Mesenchymal stem cell (in vitro differentiated cells and primary cell): ENCODE data around the gene MARK3.

Source experiments
- DNase-seq: peaks from one replicate; pipeline ENCODE4 v3.0.0-alpha.2; 2013
- H2AFZ ChIP-seq: one replicate; pipeline ENCODE4 v1.6.1; 2013; ENCODE audit warnings: low read depth, mild to moderate bottlenecking, control low read depth, inconsistent platforms, low read length, moderate library complexity
- H2AK5ac ChIP-seq: 2 replicates; pipeline ENCODE4 v1.6.1; 2013; ENCODE audit warnings: low read length, moderate library complexity, mild to moderate bottlenecking, inconsistent platforms; ENCODE audit not compliant: severe bottlenecking
- H2BK120ac ChIP-seq: one replicate; pipeline ENCODE4 v1.6.1; 2013; ENCODE audit warnings: low read depth, mild to moderate bottlenecking, inconsistent platforms, low read length, moderate library complexity
- H2BK12ac ChIP-seq, 2 experiments: one replicate each; pipeline ENCODE4 v1.6.1; 2013; ENCODE audit warnings: inconsistent platforms in 2 of 2, low read length in 2 of 2, mild to moderate bottlenecking in 2 of 2, moderate library complexity in 2 of 2, control low read depth in 1 of 2
- H2BK15ac ChIP-seq: one replicate; pipeline ENCODE4 v1.6.1; 2013; ENCODE audit warnings: mild to moderate bottlenecking, low read depth, inconsistent platforms; ENCODE audit not compliant: poor library complexity, severe bottlenecking
- H2BK5ac ChIP-seq: 2 replicates; pipeline ENCODE4 v1.6.1; 2013; ENCODE audit warnings: low read depth, mild to moderate bottlenecking, low read length, control low read depth, inconsistent platforms; ENCODE audit not compliant: poor library complexity, severe bottlenecking
- H3K14ac ChIP-seq, 2 experiments: one replicate each; pipeline ENCODE4 v1.6.1; 2013; ENCODE audit warnings: inconsistent platforms in 2 of 2, low read length in 2 of 2, control low read depth in 1 of 2, mild to moderate bottlenecking in 1 of 2, moderate library complexity in 1 of 2
- H3K18ac ChIP-seq, 2 experiments: one replicate each; pipeline ENCODE4 v1.6.1; 2013; ENCODE audit warnings: inconsistent platforms in 2 of 2, low read length in 2 of 2, control low read depth in 1 of 2, low read depth in 1 of 2, mild to moderate bottlenecking in 1 of 2
- H3K23ac ChIP-seq, 2 experiments: one replicate each; pipeline ENCODE4 v1.6.1; 2013; ENCODE audit warnings: inconsistent platforms in 2 of 2, low read length in 2 of 2, mild to moderate bottlenecking in 2 of 2, moderate library complexity in 2 of 2, control low read depth in 1 of 2
- H3K27ac ChIP-seq: 2 replicates; pipeline ENCODE4 v1.5.1; 2013; ENCODE audit warnings: mild to moderate bottlenecking, moderate library complexity, low read length, control low read depth, inconsistent platforms; ENCODE audit not compliant: poor library complexity, severe bottlenecking
- H3K27me3 ChIP-seq, 2 experiments: 2 replicates each; pipeline versions ENCODE4 v1.6.1 to v1.7.0; 2013; ENCODE audit warnings: low read length in 2 of 2, mild to moderate bottlenecking in 2 of 2, moderate library complexity in 2 of 2, control low read depth in 1 of 2, inconsistent platforms in 1 of 2; ENCODE audit not compliant: control insufficient read depth in 1 of 2, insufficient read depth in 1 of 2
- H3K36me3 ChIP-seq, 2 experiments: 2 replicates each; pipeline versions ENCODE4 v1.6.1 to v1.7.0; 2013; ENCODE audit warnings: low read length in 2 of 2, control low read depth in 1 of 2, inconsistent platforms in 1 of 2, low read depth in 1 of 2, mild to moderate bottlenecking in 1 of 2; ENCODE audit not compliant: insufficient read depth in 2 of 2, control insufficient read depth in 1 of 2
- H3K4ac ChIP-seq, 2 experiments: one replicate each; pipeline ENCODE4 v1.6.1; 2013; ENCODE audit warnings: inconsistent platforms in 2 of 2, low read length in 2 of 2, mild to moderate bottlenecking in 2 of 2, moderate library complexity in 2 of 2, control low read depth in 1 of 2, low read depth in 1 of 2
- H3K4me1 ChIP-seq: 2 replicates; pipeline ENCODE4 v1.6.1; 2013; ENCODE audit warnings: low read depth, low read length, control low read depth; ENCODE audit not compliant: control insufficient read depth, insufficient read depth
- H3K4me2 ChIP-seq: 2 replicates; pipeline ENCODE4 v1.6.1; 2013; ENCODE audit warnings: low read length, mild to moderate bottlenecking, inconsistent platforms; ENCODE audit not compliant: poor library complexity, severe bottlenecking
- H3K4me3 ChIP-seq, 2 experiments: 2 replicates each; pipeline versions ENCODE4 v1.5.1 to v1.7.0; 2013; ENCODE audit warnings: low read length in 2 of 2, mild to moderate bottlenecking in 2 of 2, control low read depth in 1 of 2, low read depth in 1 of 2; ENCODE audit not compliant: insufficient read depth in 1 of 2
- H3K79me1 ChIP-seq: replicated peaks from 2 replicates; pipeline ENCODE4 v1.6.1; 2013; ENCODE audit warnings: mild to moderate bottlenecking, control low read depth, low read length, inconsistent platforms; ENCODE audit not compliant: poor library complexity, severe bottlenecking
- H3K9ac ChIP-seq: 2 replicates; pipeline ENCODE4 v1.7.0; 2013; ENCODE audit warnings: mild to moderate bottlenecking, low read length, moderate library complexity
- H3K9me3 ChIP-seq: 2 replicates; pipeline ENCODE4 v1.7.0; 2013; ENCODE audit warnings: mild to moderate bottlenecking, low read length; ENCODE audit not compliant: control insufficient read depth
- H4K8ac ChIP-seq: one replicate; pipeline ENCODE4 v1.6.1; 2013; ENCODE audit warnings: inconsistent platforms, mild to moderate bottlenecking, low read length, moderate library complexity
- H4K91ac ChIP-seq: one replicate; pipeline ENCODE4 v1.6.1; 2013; ENCODE audit warnings: mild to moderate bottlenecking, low read length, inconsistent platforms
- WGBS: methylation state at CpG from one replicate; pipeline ENCODE4 v1.1.7; 2013; ENCODE audit warnings: mixed read lengths; 5-methylcytosine and 5-hydroxymethylcytosine counted together

Gene MARK3

DNA sequence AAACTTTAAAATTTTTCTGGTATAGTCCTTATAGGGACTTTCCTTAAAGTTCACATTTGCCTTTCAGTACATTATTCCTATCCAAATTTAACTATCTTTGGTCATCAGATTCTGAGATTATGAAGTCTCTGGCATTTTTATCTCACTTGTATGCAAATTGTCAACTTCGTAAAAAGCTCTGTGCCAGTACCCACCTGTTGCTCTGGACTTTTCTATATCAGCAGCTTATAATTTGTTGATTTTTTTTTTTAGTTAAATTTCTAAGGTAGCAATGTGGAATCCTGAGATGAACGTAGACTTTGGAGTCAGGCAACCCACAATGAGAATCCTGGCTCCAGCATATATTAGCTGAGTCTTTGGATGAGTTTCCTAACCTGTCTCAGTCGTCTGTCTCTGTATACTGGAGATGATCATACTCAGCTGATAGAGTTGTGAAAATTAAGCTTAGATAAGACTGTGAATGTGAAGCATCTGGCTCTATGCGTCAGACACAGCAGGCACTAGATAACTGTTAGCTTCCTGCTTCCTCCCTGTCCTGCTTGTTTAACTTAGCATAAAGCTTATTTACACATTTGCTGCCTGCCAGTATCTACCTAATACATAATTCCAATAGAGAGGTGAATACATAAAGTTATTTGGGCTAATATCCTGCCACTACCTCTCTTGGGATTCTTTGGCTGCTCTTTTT lies 59.8 kb downstream of the MARK3 start:
- no peak overlapping the region for H2AK5ac ChIP-seq
- no peak overlapping the region for H2BK120ac ChIP-seq
- peak; percentile 84 for DNase-seq
- H3K23ac ChIP-seq: no peak overlapping the region
- no peak overlapping the region for H3K4me3 ChIP-seq
- H3K79me1 ChIP-seq: peaks cover 4% of the 10 kb centered on the region
- no peaks in the 10 kb centered on the region for H3K27me3 ChIP-seq
- H3K4ac ChIP-seq: no peak overlapping the region
- no peak overlapping the region for H2BK5ac ChIP-seq
- H2BK12ac ChIP-seq: no peak overlapping the region
- WGBS: 49% methylated on average over 4 of the region's 4 CpGs
- H3K18ac ChIP-seq: no peak overlapping the region
- no peak overlapping the region for H4K8ac ChIP-seq
- H3K9me3 ChIP-seq: no peaks in the 10 kb centered on the region
- no peak overlapping the region for H3K14ac ChIP-seq
- H2BK15ac ChIP-seq: no peak overlapping the region
- H3K4me2 ChIP-seq: no peak overlapping the region
- peak overlapping the region; percentile 13 for H3K27ac ChIP-seq
- no peak overlapping the region for H3K9ac ChIP-seq
- no peak overlapping the region for H4K91ac ChIP-seq
- H3K36me3 ChIP-seq: peaks cover 5 to 23% of the 10 kb centered on the region in 2 experiments
- H3K4me1 ChIP-seq: peaks cover 15% of the 10 kb centered on the region
- no peak overlapping the region for H2AFZ ChIP-seq

DNA sequence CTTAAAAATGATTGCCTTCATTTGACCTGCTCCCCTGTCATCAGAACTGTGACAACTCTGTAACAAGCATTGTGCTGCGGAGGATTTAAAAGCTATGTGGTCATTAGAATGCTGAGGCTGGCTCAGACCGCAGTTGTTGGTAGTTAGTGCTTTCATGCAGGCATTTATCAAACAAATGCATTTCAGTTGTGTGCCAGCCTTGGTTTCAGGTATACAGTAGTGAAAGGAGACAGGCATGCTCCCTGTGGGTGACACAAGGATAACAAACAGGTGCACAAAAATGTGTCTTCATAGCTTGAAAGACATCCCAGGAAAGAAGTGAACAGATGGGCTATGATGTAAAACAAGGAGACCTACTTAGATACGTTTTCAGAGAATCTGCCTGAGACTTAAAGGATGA lies 60.6 kb downstream of the MARK3 start:
- Histone ChIP-seq H2AK5ac (no peak overlapping the region), H3K4me3 (no peak overlapping the region), H2BK120ac (no peak overlapping the region), H3K36me3 (peaks cover 0 to 15% of the 10 kb centered on the region in 2 experiments), H3K9ac (no peak overlapping the region), H3K27me3 (no peaks in the 10 kb centered on the region), H2BK5ac (no peak overlapping the region), H4K8ac (no peak overlapping the region), H2AFZ (no peak overlapping the region), H3K79me1 (peaks cover 4% of the 10 kb centered on the region), H3K18ac (no peak overlapping the region), H3K27ac (no peak overlapping the region), H3K23ac (no peak overlapping the region), H3K9me3 (no peaks in the 10 kb centered on the region), H2BK15ac (no peak overlapping the region), H2BK12ac (no peak overlapping the region), H3K4ac (no peak overlapping the region), H3K4me2 (no peak overlapping the region), H3K14ac (no peak overlapping the region), H4K91ac (no peak overlapping the region), H3K4me1 (peaks cover 15% of the 10 kb centered on the region)
- WGBS: 84% methylated on average over 3 of the region's 3 CpGs
- DNase-seq: no peak

DNA sequence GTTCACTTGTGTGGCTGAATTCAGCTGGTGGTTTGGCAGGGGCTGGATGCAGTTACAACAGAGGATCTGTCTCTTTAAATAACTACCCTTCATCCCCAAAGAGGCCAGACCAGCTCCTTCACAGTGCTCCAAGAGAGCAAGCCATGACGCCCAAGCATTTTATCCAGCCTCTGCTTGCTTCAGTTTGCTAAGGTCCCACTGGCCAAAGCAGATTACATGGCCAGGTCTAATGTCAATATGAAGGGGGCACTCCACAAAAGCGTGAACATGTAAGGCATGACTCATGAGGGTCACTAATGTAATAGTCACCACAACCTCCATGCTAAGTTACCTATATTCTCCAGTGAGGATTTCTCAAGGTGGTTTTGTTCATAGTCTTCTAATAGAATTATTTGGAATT lies 62.9 kb downstream of the MARK3 start:
- no peak overlapping the region for H3K14ac ChIP-seq
- H2AFZ ChIP-seq: no peak overlapping the region
- H3K27me3 ChIP-seq: no peaks in the 10 kb centered on the region
- no peak overlapping the region for H2BK5ac ChIP-seq
- H3K23ac ChIP-seq: no peak overlapping the region
- WGBS: 94% methylated on average over 1 of the region's 2 CpGs
- H3K4me1 ChIP-seq: peaks cover 19% of the 10 kb centered on the region
- no peak overlapping the region for H2BK120ac ChIP-seq
- no peaks in the 10 kb centered on the region for H3K9me3 ChIP-seq
- H3K18ac ChIP-seq: no peak overlapping the region
- H3K27ac ChIP-seq: no peak overlapping the region
- no peak overlapping the region for H3K9ac ChIP-seq
- no peak overlapping the region for H3K4me3 ChIP-seq
- H3K4ac ChIP-seq: no peak overlapping the region
- no peak overlapping the region for H2AK5ac ChIP-seq
- no peak for DNase-seq
- H3K79me1 ChIP-seq: peaks cover 7% of the 10 kb centered on the region
- no peak overlapping the region for H4K8ac ChIP-seq
- H3K36me3 ChIP-seq: peaks cover 0 to 21% of the 10 kb centered on the region in 2 experiments
- H4K91ac ChIP-seq: no peak overlapping the region
- H2BK15ac ChIP-seq: no peak overlapping the region
- H3K4me2 ChIP-seq: no peak overlapping the region
- H2BK12ac ChIP-seq: no peak overlapping the region

DNA sequence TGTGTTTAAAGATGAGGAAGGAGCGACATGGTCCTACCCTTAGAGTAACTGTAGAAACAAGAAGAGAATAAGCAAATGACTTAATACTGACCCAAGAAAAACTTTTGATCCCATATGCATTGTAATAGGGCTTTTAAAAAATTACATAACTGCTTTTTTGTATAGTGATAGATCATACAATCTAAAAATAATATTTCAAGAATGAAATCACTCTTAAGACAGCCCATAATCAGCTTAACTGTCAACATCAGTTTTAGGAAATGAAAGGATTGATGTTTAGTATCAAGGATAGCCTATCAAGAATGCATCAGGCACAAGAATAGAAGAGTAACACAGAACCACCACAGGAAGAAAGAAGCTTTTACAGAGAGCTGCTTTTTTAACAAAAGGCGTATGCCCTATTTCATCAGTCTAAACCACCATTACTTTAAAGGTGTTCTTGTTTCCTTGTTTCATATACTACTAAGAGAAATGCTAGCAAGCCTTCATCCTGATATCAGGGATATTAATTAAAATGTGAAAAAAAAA lies 64.5 kb downstream of the MARK3 start:
- Histone ChIP-seq H3K4me1 (peaks cover 21% of the 10 kb centered on the region), H4K91ac (no peak overlapping the region), H2BK12ac (no peak overlapping the region), H3K4me3 (no peak overlapping the region), H4K8ac (no peak overlapping the region), H3K4ac (no peak overlapping the region), H2BK5ac (no peak overlapping the region), H3K36me3 (peaks cover 8 to 36% of the 10 kb centered on the region in 2 experiments), H2AFZ (no peak overlapping the region), H3K14ac (no peak overlapping the region), H3K79me1 (peaks cover 6% of the 10 kb centered on the region), H3K4me2 (no peak overlapping the region), H2BK15ac (no peak overlapping the region), H3K9ac (peak overlapping the region; percentile 53), H3K9me3 (no peaks in the 10 kb centered on the region), H3K27ac (no peak overlapping the region), H3K23ac (no peak overlapping the region), H2AK5ac (no peak overlapping the region), H3K18ac (no peak overlapping the region), H2BK120ac (no peak overlapping the region), H3K27me3 (no peaks in the 10 kb centered on the region)
- WGBS: no CpG with 5 or more reads among the region's 2 CpGs
- no peak for DNase-seq
